Measurements from ENCODE around the gene NDUFV2.
A peak's percentile ranks its signal among the peaks of the same experiment; 100 is the strongest.

The NDUFV2 gene

DNA sequence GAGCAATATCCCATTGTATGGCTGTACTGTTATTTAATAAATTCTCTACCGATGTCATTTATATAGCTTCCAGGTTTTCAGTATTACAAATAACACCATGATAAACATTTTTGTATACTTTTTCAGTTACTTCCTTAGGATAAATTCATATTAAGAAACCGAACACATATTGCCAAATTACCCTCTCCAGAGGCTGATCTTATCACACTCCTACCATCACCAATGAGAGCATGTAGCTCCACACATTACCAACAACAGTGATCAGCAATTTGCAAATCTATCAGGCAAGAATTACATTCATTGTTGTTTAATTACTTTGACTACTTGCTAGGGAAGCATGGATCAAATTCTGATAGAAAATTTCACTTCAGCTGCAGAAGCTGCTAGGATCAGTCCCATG is 5.8 kb upstream of the NDUFV2 start:
- no peak for DNase-seq (ENCODE audit: low spot score)
- TF ChIP-seq, protein P1, sequence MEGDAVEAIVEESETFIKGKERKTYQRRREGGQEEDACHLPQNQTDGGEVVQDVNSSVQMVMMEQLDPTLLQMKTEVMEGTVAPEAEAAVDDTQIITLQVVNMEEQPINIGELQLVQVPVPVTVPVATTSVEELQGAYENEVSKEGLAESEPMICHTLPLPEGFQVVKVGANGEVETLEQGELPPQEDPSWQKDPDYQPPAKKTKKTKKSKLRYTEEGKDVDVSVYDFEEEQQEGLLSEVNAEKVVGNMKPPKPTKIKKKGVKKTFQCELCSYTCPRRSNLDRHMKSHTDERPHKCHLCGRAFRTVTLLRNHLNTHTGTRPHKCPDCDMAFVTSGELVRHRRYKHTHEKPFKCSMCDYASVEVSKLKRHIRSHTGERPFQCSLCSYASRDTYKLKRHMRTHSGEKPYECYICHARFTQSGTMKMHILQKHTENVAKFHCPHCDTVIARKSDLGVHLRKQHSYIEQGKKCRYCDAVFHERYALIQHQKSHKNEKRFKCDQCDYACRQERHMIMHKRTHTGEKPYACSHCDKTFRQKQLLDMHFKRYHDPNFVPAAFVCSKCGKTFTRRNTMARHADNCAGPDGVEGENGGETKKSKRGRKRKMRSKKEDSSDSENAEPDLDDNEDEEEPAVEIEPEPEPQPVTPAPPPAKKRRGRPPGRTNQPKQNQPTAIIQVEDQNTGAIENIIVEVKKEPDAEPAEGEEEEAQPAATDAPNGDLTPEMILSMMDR (IDR thresholded peaks at IDR 0.05; ENCODE audit: extremely low read depth, missing control alignments), result no peak

DNA sequence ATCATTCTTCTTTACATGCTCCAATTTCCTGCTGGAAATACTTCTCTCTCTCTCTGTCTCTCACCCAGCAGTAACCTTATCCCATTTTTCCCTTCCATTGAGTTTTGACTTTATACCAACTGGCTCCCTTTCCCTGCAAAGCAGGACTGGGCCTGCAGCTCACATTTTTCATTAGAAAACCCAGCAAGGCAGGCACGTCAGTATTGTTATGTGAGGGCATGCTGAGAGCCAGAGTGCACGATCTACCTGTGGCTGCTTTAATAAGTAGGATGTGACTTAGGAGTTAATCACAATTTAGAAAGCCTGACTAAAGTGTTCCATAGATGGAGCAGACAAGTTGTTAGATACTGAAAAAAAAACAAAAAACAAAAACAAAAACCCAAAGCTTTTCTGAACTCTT is 5.2 kb upstream of the NDUFV2 start:
- TF ChIP-seq, protein P1 (IDR thresholded peaks at IDR 0.05; ENCODE audit: extremely low read depth, missing control alignments), result no peak
- no peak for DNase-seq (ENCODE audit: low spot score)

DNA sequence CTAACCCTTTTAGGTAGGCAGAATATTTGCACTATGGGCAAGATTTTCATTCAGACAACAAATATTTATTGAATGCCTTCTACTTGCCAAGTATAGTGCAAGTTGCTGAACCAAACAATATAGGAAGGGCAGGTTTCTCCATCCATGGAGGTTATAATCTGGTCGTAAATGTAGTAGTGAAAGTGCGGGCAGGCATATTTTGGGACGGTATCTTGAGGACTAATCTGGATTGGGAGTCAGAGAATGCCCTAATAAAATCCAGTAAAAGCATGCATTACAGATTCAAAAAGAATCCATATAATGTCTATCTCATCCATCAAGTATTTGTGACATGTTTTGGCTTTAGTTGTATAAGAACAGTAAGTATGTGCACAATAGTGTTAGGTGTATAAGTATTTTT is 1.7 kb upstream of the NDUFV2 start:
- TF ChIP-seq, protein P1 (IDR thresholded peaks at IDR 0.05; ENCODE audit: extremely low read depth, missing control alignments), result no peak

DNA sequence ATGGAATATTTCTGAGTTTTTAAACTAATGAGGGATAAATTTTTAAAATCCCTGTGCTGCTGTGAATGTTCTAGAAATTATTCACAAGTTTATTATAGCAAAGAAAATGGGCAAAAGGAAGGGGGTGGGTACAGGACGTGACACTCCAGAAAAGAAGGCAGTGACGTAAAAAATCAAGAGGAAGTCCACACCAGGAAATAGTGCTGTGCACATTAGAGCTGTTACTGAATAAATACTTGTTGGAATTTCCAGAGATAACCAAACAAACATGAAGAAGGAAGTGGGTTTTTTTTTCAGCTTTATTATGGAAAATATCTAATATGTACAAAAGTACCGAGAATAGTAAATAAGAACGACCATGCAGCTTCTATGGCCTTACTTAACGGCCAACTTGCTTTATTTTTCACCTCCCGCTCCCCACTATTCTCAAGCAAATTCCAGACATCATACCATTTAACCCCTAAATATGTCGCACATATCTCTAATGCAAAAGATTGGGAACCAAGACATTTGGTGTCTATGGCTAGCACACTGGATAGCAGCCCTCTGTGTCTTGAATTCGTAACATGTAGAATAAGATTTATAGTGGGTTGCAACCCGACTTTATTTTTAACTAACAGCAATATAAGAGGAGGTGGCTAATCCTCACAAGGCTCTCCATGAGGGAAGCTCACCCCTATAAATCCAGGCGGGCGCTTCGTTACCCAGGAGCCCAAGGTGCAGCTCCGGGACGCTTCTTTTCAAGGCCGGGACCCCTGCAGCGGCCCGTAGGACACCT is 580 bp upstream of the NDUFV2 start:
- TF ChIP-seq, protein P1 (IDR thresholded peaks at IDR 0.05; ENCODE audit: extremely low read depth, missing control alignments), result no peak
- peak; percentile 44 for DNase-seq (ENCODE audit: low spot score)

More for the DNA sequence above, 1.7 kb upstream of the NDUFV2 start:
- no peak for DNase-seq (ENCODE audit: low spot score)

DNA sequence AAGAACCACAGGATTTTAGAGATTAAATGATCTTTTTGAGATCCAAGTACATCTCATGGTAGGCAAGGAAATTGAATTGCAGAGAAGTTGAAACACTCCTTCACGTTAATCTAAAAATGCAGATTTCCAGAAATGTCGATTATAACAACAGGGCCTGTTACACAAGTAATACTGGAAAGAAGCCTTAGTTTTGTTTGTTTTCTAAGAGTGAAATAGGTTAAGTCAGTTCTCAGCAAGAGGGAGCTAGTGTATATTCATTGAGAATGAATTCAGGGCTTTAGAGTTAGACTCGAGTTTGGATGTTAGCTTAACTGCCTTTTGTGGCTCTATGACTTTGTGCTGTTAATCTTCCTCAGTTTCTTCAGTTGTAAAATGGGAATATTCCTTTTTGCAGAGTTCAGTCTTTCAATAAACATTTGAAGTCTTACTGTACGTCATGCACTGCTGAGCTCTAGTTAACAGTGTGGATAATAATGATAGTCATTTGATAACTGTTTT is 926 bp downstream of the NDUFV2 start:
- no peak for DNase-seq (ENCODE audit: low spot score)
- TF ChIP-seq, protein P1 (IDR thresholded peaks at IDR 0.05; ENCODE audit: extremely low read depth, missing control alignments), result no peak

DNA sequence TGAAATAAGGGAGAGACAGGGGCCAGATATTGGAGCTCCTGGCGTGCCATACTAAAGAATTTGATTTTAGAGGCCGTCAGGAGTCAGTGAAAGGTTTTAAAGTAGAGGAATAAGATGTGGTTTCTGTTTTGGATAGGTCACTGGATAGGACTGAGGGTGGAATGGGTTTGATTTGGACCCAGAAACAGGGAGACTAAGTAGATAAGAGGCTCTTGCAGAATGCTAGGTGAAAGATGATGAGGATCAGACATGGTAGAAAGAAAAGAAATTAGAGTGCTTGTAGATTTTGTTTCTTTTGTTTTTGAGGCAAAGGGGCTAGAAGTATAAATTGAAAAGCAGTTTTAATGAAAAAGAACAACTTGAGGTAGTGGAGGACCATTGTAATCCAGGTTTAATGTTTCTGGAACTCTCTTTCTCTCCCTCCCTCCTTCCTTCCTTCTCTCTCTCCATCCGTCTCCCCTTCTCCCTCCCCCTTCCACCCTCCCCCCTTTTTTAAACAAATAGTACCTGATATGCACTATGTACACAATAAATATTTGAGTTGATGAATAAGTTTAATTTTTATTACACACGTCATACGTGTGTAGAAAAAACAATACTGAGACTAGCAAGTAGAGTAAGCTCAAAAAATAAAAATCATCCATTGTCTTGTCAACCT is 1.9 kb downstream of the NDUFV2 start:
- no peak for DNase-seq (ENCODE audit: low spot score)
- TF ChIP-seq, protein P1 (IDR thresholded peaks at IDR 0.05; ENCODE audit: extremely low read depth, missing control alignments), result no peak

DNA sequence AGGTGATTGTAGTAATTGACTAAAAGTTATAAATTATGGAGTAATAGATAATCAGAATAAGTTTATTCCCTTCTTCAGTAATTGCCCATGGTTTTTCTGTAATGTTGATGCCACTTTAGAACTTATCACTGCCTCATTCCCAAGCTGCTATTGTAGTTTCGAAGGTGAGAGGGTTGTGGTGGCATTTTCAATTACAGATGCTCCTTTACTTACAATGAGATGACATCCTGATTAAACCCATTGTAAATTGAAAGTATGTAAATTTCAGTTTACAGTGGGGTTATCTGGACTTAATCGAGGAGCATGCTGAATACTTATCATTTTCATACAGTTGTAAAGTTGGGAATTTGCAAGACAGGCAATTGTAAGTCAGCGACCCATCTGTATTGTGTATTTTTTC is 2.9 kb downstream of the NDUFV2 start:
- TF ChIP-seq, protein P1 (IDR thresholded peaks at IDR 0.05; ENCODE audit: extremely low read depth, missing control alignments), result no peak
- no peak for DNase-seq (ENCODE audit: low spot score)

All from GM20000 (cell line).